Testis (tissue), 3 donors: Measurements from ENCODE around the gene ATP4A. TPM values are rescaled to one million over a fixed set of nuclear protein-coding genes. Genes with fewer than 3 reads are reported as not detected.
"Not testable (repeated sequence)": the region's sequence is repeated elsewhere in the genome, so short reads cannot be mapped to it uniquely, and the experiment has no call there.

Experiments used
- DNase-seq: peaks from one replicate; pipeline ENCODE4 v3.0.0-alpha.2; 2019
- H3K27ac ChIP-seq, 2 donors: fragments of 200-600 bp; sonication (generic); one replicate each; pipeline ENCODE4 v1.5.1; 2019
- H3K27me3 ChIP-seq: fragments of 200-600 bp; sonication (generic); one replicate; pipeline ENCODE4 v1.5.1; 2019
- H3K36me3 ChIP-seq: fragments of 200-600 bp; sonication (generic); one replicate; pipeline ENCODE4 v1.5.1; 2017; ENCODE audit warnings: low read depth; ENCODE audit errors: missing control alignments
- H3K4me1 ChIP-seq: fragments of 200-600 bp; sonication (generic); one replicate; pipeline ENCODE4 v1.5.1; 2019
- H3K4me3 ChIP-seq, 2 donors: fragments of 200-600 bp; sonication (generic); one replicate each; pipeline ENCODE4 v1.5.1; 2017 to 2019
- H3K9me3 ChIP-seq: fragments of 200-600 bp; sonication (generic); one replicate; pipeline ENCODE4 v1.5.1; 2017
- CTCF ChIP-seq, 3 experiments: fragments of 450-650 bp in 2 of 3; fragments of 200-600 bp in 1 of 3; sonication (generic) in 1 of 3; IDR thresholded peaks; one replicate each; pipeline ENCODE4 v1.5.1; 2016 to 2019; ENCODE audit warnings: antibody characterized with exemption in 3 of 3, mild to moderate bottlenecking in 2 of 3, moderate library complexity in 1 of 3
- POLR2A ChIP-seq: fragments of 450-650 bp; IDR thresholded peaks from one replicate; pipeline ENCODE4 v1.6.1; 2017; ENCODE audit warnings: antibody characterized with exemption, mild to moderate bottlenecking, moderate library complexity
- WGBS, 2 donors: methylation state at CpG; one replicate each; pipeline ENCODE4 v1.1.5; 2018; 5-methylcytosine and 5-hydroxymethylcytosine counted together
- intact Hi-C: fragments of 100-400 bp; cut with DNase I; formaldehyde crosslinking; loops from one replicate; pipeline ENCODE4 v1.15.1; 2023; ENCODE audit warnings: low total_unique reads
- polyA plus RNA-seq: library from polyadenylated mRNA; stranded (reverse); fragments of 350-450 nt; fragmentation: Illumina TruSeq; extraction: RNeasy Lipid Tissue Mini Kit (QIAGEN cat#74804); gene quantifications from one replicate; pipeline ENCODE4 v1.2.3, GENCODE V29; 2014; ENCODE audit warnings: low read depth, low replicate concordance; ENCODE audit not compliant: insufficient read depth
- total RNA-seq, 2 donors: library from RNA; depleted of rRNA; stranded (reverse); fragments of >200 nt; gene quantifications; one replicate each; pipeline ENCODE4 v1.2.3, GENCODE V29; 2016

ATP4A gene
- total and polyA plus RNA-seq, 3 donors from 2014 or later: 0.87 to 1.1 (median 1.1) TPM

DNA sequence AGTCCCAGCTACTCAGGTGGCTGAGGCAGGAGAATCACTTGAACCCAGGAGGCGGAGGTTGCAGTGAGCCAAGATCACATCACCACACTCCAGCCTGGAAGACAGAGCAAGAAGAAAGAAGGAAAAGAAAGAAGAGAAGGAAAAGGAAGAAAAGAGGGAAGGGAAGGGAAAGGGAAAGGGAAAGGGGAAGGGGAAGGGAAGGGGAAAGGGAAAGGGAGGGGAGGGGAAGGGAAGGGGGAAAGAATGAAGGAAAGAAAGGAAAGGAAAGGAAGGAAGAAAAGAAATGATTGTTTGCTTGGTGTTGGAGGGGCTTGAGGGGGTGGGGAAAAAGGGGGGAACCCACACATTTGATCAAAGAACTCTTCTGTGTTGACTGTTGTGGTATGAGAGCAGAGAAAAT, 32.5 kb upstream of the ATP4A start:
- H3K4me3 ChIP-seq: no peak overlapping the region
- no peak for DNase-seq
- intact Hi-C loops: no loop called here
- TF ChIP-seq POLR2A (no peak), CTCF (IDR thresholded peaks at IDR 0.05) (no peak)
- H3K4me1 ChIP-seq: no peaks in the 10 kb centered on the region
- H3K27ac ChIP-seq: no peak overlapping the region
- 79 to 95% methylated on average over 1 of the region's 1 CpG for WGBS, 2 donors
- no peaks in the 10 kb centered on the region for H3K27me3 ChIP-seq
- no peaks in the 10 kb centered on the region for H3K9me3 ChIP-seq
- H3K36me3 ChIP-seq: no peaks in the 10 kb centered on the region

- intact Hi-C loops, H3K4me3 ChIP-seq, H3K4me1 ChIP-seq, H3K27ac ChIP-seq, H3K36me3 ChIP-seq, DNase-seq, H3K27me3 ChIP-seq, H3K9me3 ChIP-seq: not testable (repeated sequence)
- 72 to 76% methylated on average over 3 of the region's 3 CpGs for WGBS, 2 donors
Measured at GRCh38 chr19:35595026-35595425, 31.6 kb upstream of the ATP4A start.

- no peaks in the 10 kb centered on the region for H3K4me1 ChIP-seq
- H3K27ac ChIP-seq: no peak overlapping the region
- H3K9me3 ChIP-seq: no peaks in the 10 kb centered on the region
- H3K36me3 ChIP-seq: no peaks in the 10 kb centered on the region
- TF ChIP-seq CTCF (IDR thresholded peaks at IDR 0.05) (peak in 2 of 3 experiments; percentile 26 to 30), POLR2A (no peak)
- peak; percentile 25 for DNase-seq
- 41 to 47% methylated on average over 8 of the region's 8 CpGs for WGBS, 2 donors
- intact Hi-C loops: no loop called here
- H3K27me3 ChIP-seq: no peaks in the 10 kb centered on the region
- no peak overlapping the region for H3K4me3 ChIP-seq
Measured at GRCh38 chr19:35592226-35592625, 28.8 kb upstream of the ATP4A start.

GRCh38 chr19:35590875-35591274, 27.4 kb upstream of the ATP4A start:
- no peak for DNase-seq
- no peaks in the 10 kb centered on the region for H3K9me3 ChIP-seq
- H3K27me3 ChIP-seq: no peaks in the 10 kb centered on the region
- no peak overlapping the region for H3K4me3 ChIP-seq
- no peaks in the 10 kb centered on the region for H3K4me1 ChIP-seq
- TF ChIP-seq POLR2A: no peak
- no peak for TF ChIP-seq CTCF (IDR thresholded peaks at IDR 0.05)
- no peak overlapping the region for H3K27ac ChIP-seq
- 78 to 84% methylated on average over 3 of the region's 3 CpGs for WGBS, 2 donors
- intact Hi-C loops: no loop called here
- H3K36me3 ChIP-seq: no peaks in the 10 kb centered on the region

- WGBS, 2 donors: 54 to 81% methylated on average over 1 of the region's 1 CpG
- H3K36me3 ChIP-seq: no peaks in the 10 kb centered on the region
- H3K27ac ChIP-seq: no peak overlapping the region
- no peak for DNase-seq
- no peaks in the 10 kb centered on the region for H3K9me3 ChIP-seq
- no peaks in the 10 kb centered on the region for H3K27me3 ChIP-seq
- intact Hi-C loops: no loop called here
- H3K4me1 ChIP-seq: no peaks in the 10 kb centered on the region
- no peak for TF ChIP-seq CTCF (IDR thresholded peaks at IDR 0.05)
- H3K4me3 ChIP-seq: no peak overlapping the region
Measured at GRCh38 chr19:35587321-35587720, 23.9 kb upstream of the ATP4A start.
